Cardiac septum (tissue), 1 donor: ENCODE data around the gene C10orf90. TPM values are rescaled to one million over a fixed set of nuclear protein-coding genes. Genes with fewer than 3 reads are reported as not detected.

Experiments
- DNase-seq: peaks from one replicate; pipeline ENCODE4 v3.0.0-alpha.2; 2020; ENCODE audit warnings: low spot score
- intact Hi-C: fragments of 100-400 bp; cut with DNase I; formaldehyde crosslinking; loops from one replicate; pipeline ENCODE4 v1.14.0; 2022
- long read RNA-seq: library from polyadenylated mRNA; unstranded; transcript quantifications from one replicate; pipeline ENCODE4 v2.0.0, GENCODE V29; 2021
- total RNA-seq: library from RNA; stranded (reverse); fragmentation: NEBNext Ultra II Directional; extraction: Animal tissue kit (Norgen Biotek cat#: 25700); gene quantifications from one replicate; pipeline ENCODE4 v1.2.1, GENCODE V29; 2021
- donor health status: DM: no; HTN: no; CAD: no.

The C10orf90 gene, protein sequence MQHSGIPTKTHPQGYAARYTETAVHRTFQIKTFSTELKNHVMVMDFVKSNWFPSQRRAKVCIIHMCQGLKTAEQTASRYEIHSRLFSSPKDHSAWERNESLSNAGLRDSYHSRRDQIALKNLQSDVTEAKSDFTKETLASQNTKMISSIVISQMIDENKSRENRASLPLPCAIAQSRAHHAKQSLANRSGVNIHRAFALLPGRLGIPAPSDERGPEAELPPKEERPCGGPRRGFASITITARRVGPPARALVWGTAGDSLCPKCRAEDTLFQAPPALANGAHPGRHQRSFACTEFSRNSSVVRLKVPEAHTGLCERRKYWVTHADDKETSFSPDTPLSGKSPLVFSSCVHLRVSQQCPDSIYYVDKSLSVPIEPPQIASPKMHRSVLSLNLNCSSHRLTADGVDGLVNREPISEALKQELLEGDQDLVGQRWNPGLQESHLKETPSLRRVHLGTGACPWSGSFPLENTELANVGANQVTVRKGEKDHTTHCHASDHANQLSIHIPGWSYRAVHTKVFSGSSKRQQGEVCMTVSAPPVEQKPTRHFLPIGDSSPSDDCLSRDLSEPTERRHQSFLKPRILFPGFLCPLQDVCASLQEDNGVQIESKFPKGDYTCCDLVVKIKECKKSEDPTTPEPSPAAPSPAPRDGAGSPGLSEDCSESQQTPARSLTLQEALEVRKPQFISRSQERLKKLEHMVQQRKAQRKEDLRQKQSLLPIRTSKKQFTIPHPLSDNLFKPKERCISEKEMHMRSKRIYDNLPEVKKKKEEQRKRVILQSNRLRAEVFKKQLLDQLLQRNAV
- total RNA-seq: not detected
- long read RNA-seq: 0 reads

DNA sequence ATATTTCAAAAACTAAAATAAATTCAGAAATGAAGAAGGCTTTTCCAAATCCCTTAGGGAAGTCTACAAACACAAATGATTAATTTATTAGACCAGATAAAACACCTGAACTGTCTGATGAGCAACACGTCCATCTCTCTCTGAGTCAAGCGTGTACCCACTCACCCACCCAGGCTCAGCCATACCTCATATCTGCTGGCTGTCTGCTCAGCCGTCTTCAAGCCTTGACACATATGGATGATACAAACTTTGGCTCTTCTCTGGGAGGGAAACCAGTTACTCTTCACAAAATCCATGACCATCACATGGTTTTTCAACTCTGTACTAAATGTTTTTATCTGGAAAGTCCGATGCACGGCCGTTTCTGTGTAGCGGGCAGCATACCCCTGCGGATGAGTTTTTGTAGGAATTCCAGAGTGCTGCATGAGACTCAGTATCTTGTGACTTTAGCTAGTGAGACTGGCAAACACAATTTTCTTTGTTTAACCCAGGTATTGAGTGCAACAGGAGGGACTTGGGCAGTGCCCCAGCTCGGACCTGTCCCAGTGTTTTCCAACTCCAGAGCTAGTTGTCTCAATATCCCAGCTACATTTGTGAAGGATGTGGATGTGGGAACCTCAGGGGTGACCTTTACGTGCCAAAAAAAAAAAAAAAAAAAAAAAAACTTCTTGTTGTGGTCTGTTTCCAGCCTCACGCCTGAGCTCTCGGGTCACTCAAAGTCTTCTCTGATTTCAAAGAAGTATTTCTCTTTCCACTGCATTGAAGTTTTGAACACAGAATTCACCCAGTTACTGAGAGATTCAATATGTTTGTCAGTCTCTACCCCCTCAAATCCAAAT is at the start of gene C10orf90:
TSS of gene C10orf90 (minus strand) at position 638 of the 839 bp plus-strand sequence. CDS start at position 425, 213 bp downstream.
- intact Hi-C loops: no loop called here
- DNase-seq: no peak

DNA sequence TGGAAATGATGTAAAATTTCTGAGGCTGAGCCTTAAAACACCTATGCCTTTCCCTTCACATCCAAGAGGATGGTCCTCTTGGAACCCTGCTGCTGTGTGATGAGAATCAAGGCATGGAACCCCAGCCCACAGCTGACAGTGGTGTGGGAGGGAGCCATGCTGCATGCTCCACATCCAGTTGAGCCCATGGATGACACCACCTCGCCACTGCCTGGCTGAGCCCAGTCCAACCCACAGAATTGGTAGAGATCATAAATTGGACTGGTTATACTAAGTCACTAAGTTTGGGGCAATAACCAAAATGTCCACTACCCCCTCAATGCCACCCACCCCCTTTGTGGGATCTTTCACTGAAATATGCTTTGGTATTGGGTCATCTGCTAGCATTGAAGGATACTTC is 45.9 kb upstream of the C10orf90 start:
- intact Hi-C loops: no loop called here
- DNase-seq: no peak

DNA sequence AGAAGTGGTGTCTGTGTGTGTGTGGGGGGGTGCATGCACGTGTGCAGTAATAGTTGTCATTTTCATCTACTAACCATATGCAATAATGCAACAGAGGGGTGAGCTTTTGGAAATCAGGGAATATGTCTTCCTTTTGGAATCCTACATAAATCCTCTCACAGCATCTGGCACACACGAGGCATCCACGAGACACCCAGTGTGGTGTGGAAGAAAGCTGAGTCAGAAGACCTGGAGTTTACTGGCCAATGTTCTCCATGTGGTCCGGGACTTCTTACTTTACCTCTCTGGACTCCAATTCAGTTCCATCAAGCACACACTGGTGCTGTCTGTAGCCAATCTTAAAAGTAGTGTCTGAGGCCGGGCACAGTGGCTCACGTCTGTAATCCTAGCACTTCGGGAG is 43.1 kb upstream of the C10orf90 start:
- DNase-seq: no peak
- intact Hi-C loops: no loop called here

DNA sequence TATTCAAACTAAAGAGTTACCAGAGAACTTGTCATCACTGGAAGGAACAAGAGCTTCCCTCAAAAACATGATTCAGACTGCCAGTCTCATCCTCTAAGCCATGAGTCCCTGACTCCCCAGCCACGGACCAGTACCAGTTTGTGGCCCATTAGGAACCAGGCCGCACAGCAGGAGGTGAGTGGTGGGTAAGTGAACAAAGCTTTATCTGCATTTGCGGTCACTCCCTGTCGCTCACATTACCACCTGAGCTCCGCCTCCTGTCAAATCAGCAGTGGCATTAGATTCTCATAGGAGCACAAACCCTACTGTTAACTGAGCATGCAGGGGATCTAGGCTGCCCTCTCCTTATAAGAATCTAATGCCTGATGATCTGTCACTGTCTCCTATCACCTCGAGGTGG is 42.2 kb upstream of the C10orf90 start:
- DNase-seq: no peak
- intact Hi-C loops: no loop called here

DNA sequence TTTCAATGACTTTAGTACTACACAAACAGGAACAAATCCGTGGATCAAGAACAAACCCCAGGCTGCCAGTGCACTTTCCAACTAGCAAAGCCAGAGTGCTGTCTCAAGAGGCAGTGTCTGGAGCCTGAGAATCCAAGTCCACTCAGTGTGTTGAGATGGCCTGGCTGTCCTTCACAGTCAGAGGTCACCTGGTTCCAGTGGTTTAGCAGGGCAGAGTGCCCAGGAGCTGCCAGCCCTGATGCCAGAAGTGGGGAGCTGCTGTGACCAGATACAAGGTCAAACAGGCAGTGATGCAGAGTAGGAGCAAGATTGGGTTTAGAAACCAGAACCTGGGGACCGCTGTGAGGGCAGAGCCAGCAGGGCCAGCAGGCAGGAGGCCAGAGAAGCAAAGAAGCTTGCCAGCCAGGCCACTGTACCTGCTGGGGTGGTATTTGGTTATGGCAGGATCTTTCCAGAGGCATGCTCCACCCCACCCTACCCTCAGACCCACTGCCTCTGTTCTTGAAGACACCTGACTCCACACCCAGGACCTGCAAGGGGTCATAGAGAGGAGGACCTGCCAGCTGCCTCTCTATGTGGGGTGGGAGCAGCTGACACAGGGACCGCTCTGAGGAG is 35.6 kb upstream of the C10orf90 start:
- no peak for DNase-seq
- intact Hi-C loops: no loop called here

DNA sequence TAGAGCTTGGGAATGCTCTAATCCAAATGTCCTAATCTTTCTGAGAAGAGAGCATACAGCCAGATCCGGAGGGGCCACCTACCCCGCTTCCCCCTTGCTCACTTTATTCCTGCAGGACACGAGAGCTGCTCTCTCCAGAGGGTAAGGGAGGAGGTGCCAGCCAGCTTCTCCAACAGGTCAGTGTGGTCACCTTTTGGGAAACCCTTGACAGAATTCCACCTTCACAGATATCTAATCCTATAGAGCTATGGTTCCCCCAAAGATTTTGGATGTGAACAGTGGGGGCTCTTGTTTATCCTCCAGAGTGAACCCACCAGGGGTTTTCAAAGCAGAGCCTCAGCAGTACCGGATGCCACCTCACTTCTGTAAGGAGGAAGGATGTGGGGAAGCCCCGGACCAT is 34.6 kb upstream of the C10orf90 start:
- DNase-seq: no peak
- intact Hi-C loops: no loop called here

DNA sequence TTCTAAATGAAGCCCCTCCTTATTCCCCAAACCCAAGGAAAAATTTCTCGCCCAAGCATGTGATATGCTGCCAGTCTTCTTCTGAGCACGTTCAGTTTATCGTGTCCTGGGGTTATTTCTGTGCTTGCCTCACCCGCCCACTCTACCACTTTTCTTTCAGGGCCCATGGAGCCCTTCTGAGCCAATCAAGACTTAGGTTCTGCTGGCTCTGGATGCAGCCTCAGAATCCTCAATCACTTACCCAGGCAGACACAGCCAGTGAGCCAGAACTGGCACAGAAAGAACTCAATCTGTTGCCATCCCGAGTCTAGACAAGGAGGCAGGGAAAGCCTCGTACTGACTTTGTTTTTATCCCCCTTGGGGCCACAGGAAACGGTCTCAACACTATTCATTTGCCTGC is 34.2 kb upstream of the C10orf90 start:
- intact Hi-C loops: no loop called here
- no peak for DNase-seq

DNA sequence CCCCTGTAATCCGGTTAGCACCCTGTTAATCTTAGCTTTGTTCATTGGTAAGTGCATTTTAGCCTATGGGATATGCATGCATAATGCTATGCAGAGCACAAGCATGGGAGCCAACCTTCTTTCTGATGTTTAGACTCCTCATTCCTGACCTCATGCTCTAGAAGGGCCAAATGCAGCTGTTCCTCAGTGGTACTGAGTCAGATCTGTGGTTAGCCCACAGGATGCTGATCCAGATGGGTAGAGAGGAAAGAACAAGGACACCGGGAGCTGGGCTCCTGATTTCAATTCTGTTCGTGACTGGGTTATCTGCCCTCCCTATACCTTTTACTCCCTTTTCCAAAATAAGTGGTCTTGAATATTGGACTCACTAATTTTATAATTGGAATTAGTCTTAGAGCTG is 31.7 kb upstream of the C10orf90 start:
- no peak for DNase-seq
- intact Hi-C loops: no loop called here

DNA sequence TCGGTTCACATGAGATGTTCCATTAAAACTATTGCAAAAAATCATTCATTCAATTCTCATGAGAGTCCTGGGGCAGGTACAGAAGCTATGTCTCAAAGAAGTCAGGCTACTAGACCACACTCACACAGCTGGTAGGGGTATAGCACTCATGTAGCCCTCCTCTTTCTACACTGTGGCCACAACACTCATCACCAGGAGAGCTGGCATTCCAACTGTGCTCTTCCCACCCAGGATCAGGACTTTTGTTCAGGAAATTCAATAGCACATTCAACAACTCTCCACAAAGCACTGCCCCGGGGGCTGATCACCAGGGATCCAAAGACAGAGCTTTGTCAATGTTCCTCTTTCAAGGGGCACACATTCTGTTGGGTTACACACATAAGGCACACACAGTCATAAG is 31.0 kb upstream of the C10orf90 start:
- intact Hi-C loops: no loop called here
- no peak for DNase-seq

DNA sequence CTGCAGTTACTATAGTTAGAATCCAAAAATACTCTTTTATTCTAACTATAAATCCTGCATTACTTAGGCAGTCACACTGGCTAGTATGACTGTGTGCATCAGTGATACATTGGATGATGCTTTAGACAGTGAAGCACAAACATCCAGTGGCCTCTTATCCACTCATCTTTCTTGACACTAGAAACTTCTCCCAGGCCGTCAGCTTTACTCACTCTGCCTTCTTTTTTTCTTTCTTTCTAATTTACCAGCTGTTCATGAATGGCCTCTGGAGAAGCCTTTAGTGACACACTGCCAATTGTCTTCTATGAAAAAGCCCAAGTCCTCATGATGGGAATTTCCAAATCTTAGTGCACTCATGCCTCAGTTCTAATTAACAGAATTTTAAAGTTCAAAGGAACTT is 26.2 kb upstream of the C10orf90 start:
- DNase-seq: no peak
- intact Hi-C loops: no loop called here

DNA sequence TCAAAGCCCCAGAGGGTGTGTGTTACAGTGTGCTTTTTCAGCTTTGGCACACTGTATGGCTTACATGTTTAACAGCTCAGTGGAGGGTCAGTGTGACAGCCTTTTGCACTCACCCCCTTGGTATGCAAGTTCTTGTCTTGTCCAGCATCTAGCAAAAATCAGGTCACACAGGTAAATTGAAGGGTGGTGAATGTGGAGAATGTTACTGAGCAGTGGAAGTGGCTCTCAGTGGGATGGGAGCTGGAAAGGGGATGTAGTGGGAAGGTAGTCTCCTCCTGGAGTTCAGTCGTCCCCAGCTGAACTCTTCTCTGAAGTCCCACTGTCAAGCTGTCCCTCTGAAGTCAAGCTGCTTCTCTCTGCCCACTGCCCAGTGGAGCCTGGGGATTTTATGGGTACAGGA is 21.0 kb upstream of the C10orf90 start:
- intact Hi-C loops: no loop called here

DNA sequence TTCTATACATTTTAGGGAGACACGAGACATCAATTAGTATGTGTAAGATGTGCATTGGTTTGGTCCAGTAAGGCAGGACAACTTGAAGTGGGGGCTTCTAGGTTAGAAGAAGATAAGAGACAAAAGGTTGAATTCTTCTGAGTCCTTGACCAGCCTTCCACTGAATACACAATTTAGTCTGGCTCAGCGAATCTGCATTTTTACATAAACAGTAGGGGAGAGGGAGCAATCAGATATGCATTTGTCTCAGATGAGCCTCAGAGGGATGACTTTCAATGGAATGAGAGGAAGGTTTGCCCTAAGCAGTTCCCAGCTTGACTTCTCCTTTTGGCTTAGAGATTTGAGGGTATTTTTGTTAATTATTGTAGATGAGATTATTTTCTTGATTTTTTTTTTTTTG is 20.0 kb upstream of the C10orf90 start:
- intact Hi-C loops: no loop called here
- no peak for DNase-seq

More for the DNA sequence above, 21.0 kb upstream of the C10orf90 start:
- DNase-seq: no peak

DNA sequence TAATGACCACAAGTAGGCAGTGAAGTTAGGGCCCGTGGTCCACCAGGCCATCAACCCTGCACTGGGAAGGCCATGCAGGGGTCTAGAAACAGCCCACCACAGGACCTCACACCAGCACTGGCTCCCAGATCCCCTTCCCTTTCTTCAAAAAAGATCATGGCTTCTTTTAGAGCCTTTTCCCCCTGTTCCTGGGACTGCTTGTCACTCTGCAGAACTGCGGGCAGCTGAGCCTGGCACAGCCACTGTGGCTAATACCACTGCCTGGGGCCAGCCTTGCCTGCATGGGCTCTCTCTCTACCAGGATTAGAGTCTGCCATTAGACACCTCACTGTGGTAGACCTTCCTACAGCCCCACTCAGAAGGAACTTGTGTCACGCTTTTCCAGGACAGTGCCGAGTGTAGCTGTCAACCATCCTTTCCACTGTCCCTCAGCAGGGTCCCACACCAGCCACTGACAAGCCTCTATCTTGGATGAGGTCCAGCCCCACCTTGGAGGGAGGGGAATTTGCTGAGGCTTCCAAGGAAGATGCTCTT is 19.0 kb upstream of the C10orf90 start:
- intact Hi-C loops: no loop called here
- no peak for DNase-seq

DNA sequence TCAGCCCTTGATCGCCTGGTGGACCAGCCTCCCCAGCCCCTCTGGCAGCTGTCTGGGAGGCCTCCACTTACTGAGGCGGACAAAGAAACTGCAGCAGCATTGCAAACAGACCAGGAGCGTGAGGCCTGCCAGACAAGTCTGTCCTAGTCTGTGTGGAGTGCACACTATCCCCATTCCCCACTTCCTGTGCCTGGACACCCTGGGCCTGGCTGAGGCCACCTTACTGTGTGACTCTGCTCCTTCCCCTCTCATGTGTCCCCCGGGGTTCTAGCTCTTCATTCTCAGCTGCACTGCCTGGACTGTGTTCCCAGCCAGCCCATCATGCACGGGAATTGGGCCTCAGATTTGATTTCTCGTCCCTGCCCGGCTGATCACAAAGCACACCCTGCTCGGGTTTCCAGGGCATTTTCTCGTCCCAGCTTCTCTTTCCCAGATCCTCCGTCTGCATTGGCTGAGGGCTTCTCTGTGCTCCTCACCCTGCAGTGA is 16.7 kb upstream of the C10orf90 start:
- intact Hi-C loops: no loop called here
- no peak for DNase-seq

DNA sequence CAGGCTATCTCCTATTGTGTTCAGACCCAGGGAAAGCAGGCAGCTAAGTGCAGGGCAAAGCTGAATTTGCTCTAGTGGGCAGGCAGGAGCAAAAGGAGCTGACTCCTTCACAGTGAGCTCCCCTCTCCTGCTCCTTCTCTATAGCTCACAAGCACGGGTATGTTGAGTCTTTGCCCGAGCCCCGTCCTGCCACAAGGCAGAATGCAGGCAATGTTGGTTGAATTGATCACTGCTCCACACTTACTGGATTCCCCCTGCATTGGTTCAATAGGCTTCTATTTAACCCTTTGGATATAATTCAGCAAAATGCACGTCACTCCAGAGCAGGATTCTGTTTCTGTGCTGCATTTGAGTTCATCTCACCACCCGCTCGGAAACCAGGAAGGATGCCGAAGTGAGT is 16.2 kb upstream of the C10orf90 start:
- intact Hi-C loops: no loop called here
- no peak for DNase-seq

DNA sequence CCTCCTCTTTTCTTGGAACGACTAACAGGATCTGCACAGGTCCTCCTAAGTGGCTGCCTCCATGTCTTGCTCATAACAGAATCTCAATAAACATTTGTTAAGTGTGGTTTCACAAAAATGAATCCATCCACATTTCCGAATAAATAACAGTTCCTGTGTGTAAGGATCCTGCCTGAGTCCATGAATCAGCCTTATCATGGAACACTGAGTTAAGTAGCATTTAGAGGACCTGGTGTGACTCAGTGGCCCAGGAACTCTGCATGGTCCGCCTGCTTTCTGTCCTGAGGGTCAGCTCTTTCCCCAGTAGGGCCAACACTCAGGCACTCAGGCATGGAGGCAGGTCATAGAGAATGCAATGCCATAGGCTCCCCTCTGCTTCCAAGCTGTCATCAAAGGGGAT is 15.8 kb upstream of the C10orf90 start:
- intact Hi-C loops: no loop called here
- no peak for DNase-seq

DNA sequence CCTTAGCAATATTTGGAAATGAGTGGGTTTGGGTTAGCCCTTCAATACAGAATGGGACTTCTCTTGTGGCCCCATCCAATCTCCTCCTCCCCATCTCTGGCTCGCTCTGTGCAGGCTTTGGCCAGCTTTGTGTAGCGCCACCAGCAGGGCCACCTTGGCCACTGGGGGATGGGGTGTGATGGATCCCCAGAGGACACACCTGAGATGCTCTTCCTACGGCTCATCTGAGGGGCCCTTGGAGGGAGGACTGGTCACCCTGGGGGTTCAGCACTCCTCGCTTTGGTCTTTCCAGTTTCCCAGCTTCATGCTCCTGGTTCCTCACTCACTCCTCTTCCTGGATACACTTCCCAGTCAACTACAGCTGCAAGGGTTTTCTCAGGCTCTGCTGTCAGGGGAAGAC is 15.3 kb upstream of the C10orf90 start:
- intact Hi-C loops: no loop called here
- no peak for DNase-seq

DNA sequence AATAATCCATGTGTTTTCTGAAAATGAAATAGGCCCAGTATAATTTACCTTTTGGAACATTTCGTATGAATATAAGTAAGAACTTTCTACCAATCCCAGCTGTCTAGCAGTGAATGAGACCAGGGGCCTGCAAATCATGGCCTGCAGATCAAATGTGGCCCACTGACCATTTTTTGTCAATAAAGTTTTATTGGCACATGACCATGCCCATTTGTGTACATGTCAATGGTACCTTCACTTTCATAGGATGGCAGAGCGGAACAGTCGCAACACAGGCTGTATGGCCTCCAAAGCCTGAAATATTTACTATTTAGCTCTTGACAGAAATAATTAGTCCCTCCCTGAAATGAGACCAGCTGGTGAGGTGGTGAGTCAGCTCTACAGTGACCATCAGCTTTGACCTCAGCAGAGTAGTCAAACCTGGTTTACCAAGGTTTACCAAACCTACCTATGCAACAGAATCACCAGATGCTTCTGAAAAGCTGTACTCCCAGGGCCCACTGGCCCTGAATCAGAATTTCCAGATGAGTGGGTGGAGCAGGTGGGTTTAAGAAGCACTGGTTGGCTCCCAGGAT is 13.8 kb upstream of the C10orf90 start:
- intact Hi-C loops: no loop called here
- no peak for DNase-seq

DNA sequence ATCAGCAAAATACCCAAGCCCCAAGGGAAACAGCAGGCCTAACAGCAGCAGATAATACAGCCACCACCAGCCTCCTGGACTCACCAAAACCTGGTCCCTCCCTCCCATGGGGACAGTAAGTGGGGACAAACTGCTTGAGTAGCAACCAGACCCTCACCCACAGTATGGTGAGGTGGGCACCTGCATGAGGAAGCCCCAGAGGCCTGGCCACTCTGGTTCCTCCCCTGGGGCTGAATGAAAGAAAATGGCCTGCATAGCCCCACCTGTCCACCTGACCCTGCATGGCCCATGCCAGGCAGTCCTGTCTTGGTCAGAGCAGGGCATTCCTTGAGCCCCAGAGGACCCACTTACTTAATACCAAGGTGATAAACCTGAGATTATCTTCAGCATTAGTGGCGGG is 13.0 kb upstream of the C10orf90 start:
- intact Hi-C loops: no loop called here
- no peak for DNase-seq
